Stimulated activated CD8-positive, alpha-beta memory T cell treated with anti-CD3 and anti-CD28 coated beads, Interleukin-15, amount 100 ng/mL, for 1 hour (primary cell): ENCODE measurements around the gene FBN1.

Experiments used
- DNase-seq: peaks from one replicate; pipeline ENCODE4 v3.0.0-alpha.2; 2020; ENCODE audit warnings: low read depth

Gene FBN1

GRCh38 chr15:48652510-48653076 lies 7.1 kb upstream of the FBN1 start:
- no peak for DNase-seq

DNA sequence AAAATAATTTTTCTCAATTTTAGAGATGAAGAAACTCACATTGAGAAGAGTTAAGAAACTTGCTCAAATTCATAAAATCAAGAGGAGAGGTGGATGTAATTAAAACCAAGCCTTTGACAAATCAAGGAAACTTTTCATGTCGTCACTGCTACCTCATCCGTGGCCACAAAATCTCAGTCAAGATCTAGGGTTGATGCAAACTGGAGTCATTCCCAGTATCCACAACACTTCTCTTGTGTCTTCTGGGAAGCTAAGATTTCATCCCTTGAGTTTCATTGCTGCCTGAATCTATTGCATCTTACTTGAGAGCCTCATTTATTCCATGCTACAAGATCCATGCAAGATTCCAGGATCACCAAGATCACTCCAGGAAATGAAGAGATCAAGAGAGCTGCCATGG lies 5.4 kb upstream of the FBN1 start:
- no peak for DNase-seq

DNA sequence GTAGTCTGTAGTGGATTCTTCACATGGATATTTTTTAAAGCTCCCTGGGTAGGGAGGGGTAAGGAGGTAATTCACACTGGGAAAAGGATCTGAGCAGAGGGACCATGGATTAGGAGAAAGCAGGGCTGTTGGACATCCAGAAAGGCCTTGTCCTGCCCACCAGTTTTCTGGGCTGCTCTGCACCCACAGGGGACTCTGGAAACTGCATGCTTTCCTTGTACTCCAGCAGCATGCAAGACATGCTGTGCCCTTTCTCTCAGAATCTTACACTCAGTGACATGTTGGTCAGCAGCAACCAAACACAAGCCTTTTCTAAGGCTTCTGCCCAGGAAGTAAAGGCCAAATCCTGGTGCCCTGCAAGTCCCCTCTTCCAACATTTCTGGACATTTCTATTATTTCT lies 2.5 kb upstream of the FBN1 start:
- no peak for DNase-seq

DNA sequence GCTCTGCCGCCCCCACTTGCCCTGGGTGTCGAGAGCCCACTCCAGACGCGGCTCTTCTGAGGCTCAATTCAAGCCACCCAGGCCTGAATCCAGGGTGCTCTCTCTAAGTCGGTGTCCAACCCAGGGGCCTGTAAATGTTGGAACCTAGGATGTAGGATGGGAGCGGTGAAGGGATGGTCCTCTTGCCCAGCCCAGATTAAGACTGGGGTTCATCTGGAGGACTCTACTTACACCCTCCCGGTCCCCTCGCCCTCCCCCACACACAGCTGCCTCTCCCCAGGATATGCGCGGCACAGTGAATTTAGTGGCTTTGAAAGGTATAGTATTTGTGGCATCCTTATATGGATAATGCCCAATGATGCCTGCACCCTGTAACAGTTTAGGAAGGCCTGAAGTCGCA lies 822 bp upstream of the FBN1 start:
- no peak for DNase-seq

GRCh38 chr15:48644827-48645557 lies 517 bp downstream of the FBN1 start:
- DNase-seq = no peak

DNA sequence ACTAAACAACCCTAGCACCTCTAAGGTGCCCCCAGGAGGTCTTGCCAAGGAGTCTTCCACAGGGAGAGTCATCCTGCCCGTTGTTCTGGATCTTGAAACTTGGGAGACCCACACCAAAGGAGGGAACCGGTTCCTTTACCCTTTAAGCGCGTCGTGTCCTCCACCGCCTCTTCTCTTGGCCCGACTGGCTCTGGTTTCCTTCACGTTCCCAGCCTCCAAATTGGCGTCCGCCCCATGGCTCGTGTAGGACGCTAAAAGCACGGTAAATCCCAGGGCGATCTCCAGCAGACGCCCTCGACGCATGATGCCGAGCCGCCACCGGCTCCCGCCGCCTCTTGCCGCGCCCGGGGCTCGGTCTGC lies 1.1 kb downstream of the FBN1 start:
- DNase-seq = no peak

GRCh38 chr15:48643776-48644466 lies 1.6 kb downstream of the FBN1 start:
- no peak for DNase-seq

- DNase-seq = no peak
Observed at GRCh38 chr15:48643206-48643605, 2.3 kb downstream of the FBN1 start.

DNA sequence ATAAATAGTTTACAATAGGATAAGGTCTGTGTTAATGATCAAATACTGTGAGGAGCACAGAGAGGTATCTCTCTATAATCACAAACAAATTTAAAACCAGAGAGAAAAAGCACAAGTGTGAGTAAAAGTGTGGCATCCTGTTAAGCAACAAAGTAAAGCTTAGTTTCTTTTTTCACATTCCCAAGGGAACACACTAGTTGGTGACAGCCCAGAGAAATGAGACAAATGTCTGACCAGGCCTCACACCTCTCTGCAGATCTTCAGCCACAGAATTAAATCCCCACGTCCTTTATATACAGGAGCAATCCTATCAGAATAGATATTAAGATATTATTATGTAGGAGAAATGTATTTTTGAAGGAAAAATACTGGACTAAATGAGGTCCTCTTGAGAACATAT lies 2.7 kb downstream of the FBN1 start:
- DNase-seq = no peak

- no peak for DNase-seq
Observed at GRCh38 chr15:48641416-48641815, 4.1 kb downstream of the FBN1 start.

GRCh38 chr15:48638963-48639362 lies 6.5 kb downstream of the FBN1 start:
- DNase-seq = no peak

DNA sequence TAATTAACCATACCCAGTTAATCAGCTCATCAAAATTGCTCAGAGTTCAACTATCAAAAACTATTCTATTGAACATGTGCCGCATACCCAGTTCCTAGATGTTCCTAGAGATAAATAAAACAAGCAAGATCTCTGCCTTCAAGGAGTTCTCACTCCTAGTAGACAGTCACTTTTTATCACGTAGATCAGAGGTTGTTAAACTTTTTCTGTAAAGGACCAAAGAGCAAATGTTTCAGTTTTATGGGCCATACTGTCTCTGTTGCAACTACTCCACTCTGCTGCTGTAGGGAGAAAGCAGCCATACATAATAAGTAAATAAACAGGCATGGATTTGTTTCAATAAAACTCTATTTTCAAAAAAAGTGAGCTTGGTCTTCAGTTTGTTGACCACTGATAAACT lies 7.9 kb downstream of the FBN1 start:
- no peak for DNase-seq

DNA sequence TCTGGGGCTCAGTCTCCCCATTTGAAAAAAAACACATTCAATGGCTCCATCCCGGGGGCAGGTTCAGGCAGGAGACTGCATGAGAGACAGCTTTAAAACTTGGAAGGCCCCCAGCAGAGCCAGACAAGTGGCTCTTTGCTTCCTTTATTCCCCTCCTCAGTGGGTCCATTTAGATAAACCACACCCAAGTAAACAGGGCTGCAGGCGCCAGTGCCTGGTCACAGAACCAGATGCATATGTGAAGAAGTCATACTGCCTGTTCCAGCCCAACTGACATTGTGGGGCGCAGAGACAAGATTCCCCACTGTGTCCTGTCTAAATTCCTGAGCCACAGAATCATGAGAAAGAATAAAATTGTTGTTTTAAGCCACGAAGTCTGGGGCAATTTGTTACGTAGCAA lies 9.0 kb downstream of the FBN1 start:
- no peak for DNase-seq

GRCh38 chr15:48634893-48635292 lies 10.6 kb downstream of the FBN1 start:
- DNase-seq = no peak

DNA sequence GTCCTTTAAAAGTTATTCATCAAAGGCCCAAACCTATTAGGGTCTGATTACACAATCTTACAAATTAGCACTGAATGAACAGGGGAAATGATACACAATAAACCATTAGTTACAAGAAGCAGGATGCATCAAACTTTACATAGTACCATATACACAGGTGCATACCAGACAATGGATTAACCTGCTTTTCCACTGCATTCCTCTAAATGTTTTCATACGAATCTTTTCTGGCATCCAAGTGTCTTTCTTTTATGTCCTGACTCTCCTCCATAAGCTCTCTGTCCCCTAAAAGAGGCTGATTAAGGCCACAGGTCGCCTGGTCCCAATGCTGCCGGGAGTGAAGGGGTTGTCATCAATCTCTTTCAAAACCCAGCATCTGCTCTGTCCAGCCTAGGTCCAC lies 11.4 kb downstream of the FBN1 start:
- no peak for DNase-seq

DNA sequence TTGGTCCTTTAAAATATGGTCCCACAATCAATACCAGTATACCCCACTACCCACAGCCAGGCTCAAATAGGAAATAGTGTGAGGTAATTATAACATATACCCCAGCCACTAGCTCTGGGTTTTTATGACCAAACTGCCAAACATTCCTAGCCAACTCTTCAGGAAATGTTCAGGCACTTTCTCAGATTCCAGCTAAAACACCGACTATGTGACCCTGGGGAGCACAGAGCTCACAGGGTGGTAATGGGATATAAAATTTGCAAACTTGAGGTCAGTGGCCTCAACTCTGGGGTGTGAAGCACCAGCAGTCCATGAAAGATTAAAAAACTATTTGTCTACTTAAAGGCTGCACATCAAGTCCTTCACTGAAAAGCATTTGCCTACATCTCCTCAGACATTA lies 12.9 kb downstream of the FBN1 start:
- no peak for DNase-seq

DNA sequence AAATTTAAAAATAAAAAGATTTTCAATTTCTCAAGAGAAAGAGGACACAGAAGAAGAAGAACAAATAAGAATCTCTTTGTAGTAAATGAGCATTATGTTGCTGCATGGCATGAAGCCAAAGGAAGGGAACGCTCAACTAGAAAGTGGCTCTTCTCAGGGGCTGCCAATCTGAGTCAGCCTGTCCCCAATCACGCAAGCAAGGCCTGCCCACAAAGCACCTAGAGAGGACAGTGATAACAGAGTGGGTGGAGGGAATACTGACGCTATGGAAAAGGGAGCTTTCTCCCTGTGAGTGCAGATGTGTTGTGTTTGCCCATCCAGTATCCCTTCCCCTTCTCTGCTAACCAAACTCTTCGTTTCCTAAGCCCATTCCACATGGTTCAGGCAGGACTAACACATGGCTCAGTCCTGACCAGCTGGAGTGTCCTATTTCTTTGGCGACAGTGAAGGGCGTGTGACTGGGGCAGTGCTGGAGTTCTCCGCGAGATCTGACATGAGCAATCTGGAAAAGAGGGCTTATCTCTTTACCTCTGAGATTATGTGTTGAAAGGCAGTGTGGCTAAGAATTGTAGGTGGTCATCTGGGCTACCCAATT lies 14.2 kb downstream of the FBN1 start:
- DNase-seq = no peak

GRCh38 chr15:48630245-48630644 lies 15.3 kb downstream of the FBN1 start:
- DNase-seq = no peak

GRCh38 chr15:48628832-48629231 lies 16.7 kb downstream of the FBN1 start:
- no peak for DNase-seq

GRCh38 chr15:48627260-48627940 lies 18.1 kb downstream of the FBN1 start:
- no peak for DNase-seq

DNA sequence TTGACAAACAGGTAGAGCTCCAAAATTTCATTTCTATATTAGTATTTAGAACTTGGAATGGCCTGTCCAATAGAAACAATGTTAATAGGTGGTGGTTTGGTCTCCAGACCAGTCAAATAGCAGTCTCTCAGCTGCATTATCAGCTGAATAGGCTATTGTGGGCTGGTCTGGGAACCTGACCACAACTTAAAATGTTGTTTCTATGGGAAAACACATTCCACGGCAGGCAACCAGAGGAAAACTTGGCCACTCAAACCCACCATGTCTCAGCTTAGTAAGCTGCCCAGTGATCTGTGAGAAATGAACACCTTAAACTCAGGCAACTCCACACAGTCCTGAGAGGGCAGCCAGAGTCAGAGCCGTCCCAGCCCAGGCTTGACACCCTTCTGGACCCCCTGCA lies 20.4 kb downstream of the FBN1 start:
- no peak for DNase-seq

DNA sequence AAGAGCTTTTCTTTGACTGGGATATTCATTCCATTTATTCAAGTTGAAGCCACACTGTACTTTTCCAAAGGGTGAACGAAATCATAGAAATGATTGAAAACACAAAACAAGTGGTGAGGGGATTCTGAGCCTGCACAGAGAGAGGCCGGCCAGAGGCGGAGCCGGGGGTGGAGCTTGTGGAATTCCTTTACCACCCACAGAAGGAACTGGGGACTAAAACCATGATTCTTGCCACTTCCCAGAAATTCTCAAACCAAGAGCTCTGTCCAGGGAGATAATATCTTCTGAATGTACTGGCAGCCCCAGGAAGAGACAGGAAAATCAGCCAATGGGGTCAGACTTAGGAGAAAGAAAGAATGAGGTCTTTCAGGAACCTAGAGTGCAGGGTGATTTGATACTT lies 20.8 kb downstream of the FBN1 start:
- no peak for DNase-seq

DNA sequence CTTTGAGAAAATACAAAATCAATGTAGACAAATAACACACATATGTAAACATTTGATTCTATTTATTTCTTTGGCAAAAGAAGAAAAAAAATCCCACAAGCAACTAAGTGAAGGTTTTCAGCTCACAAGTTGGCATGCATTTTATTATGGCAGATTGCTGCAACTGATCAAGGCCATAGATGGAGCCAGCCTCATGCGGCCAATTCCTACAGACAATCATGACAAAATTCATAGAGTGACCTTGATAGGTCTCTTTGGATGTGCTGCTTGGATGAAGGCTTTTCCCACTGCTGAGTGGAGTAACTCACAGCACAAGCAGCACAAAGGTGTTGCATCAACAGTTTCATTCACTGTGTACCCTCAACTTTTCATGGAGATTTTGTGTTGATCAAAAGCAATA lies 22.1 kb downstream of the FBN1 start:
- DNase-seq = no peak
